Liver (tissue), 9 donors: Measurements from ENCODE around the gene SMYD1. TPM values are rescaled to one million over a fixed set of nuclear protein-coding genes. Genes with fewer than 3 reads are reported as not detected.
"Not testable (repeated sequence)": the region's sequence is repeated elsewhere in the genome, so short reads cannot be mapped to it uniquely, and the experiment has no call there.

Experiments
- DNase-seq: peaks from one replicate; pipeline ENCODE4 v3.0.0-alpha.2; 2017; ENCODE audit warnings: low spot score
- H3K27ac ChIP-seq, 2 donors: one replicate each; pipeline ENCODE4 v1.7.0; 2013; ENCODE audit warnings: inconsistent platforms in 2 of 2, low read length in 2 of 2, control low read depth in 1 of 2, low read depth in 1 of 2, mild to moderate bottlenecking in 1 of 2
- H3K27me3 ChIP-seq, 4 donors: one replicate each; pipeline versions ENCODE4 v1.6.1 to v1.7.0; 2013; ENCODE audit warnings: low read length in 3 of 4, inconsistent platforms in 1 of 4, mild to moderate bottlenecking in 1 of 4, moderate library complexity in 1 of 4; ENCODE audit not compliant: control insufficient read depth in 4 of 4, insufficient read depth in 4 of 4
- H3K36me3 ChIP-seq, 4 donors: one replicate each; pipeline versions ENCODE4 v1.6.1 to v1.7.0; 2013; ENCODE audit warnings: low read length in 3 of 4, mild to moderate bottlenecking in 3 of 4, low read depth in 1 of 4, moderate library complexity in 1 of 4; ENCODE audit not compliant: control insufficient read depth in 4 of 4, insufficient read depth in 3 of 4
- H3K4me1 ChIP-seq, 4 donors: one replicate each; pipeline versions ENCODE4 v1.6.1 to v1.7.0; 2013; ENCODE audit warnings: low read length in 3 of 4, mild to moderate bottlenecking in 3 of 4, moderate library complexity in 1 of 4; ENCODE audit not compliant: control insufficient read depth in 4 of 4, insufficient read depth in 4 of 4
- H3K4me3 ChIP-seq, 3 donors: one replicate each; pipeline versions ENCODE4 v1.6.1 to v1.7.0; 2013; ENCODE audit warnings: low read length in 3 of 3, control low read depth in 1 of 3, low read depth in 1 of 3, mild to moderate bottlenecking in 1 of 3
- H3K9ac ChIP-seq, 2 donors: one replicate each; pipeline ENCODE4 v1.7.0; 2013; ENCODE audit warnings: low read length in 2 of 2, mild to moderate bottlenecking in 2 of 2, moderate library complexity in 2 of 2, control low read depth in 1 of 2, low read depth in 1 of 2
- H3K9me3 ChIP-seq, 4 donors: one replicate each; pipeline versions ENCODE4 v1.6.1 to v1.7.0; 2013; ENCODE audit warnings: low read length in 3 of 4; ENCODE audit not compliant: control insufficient read depth in 4 of 4
- ATF3 ChIP-seq: IDR thresholded peaks from 2 replicates; pipeline ENCODE4 v1.6.1; 2016; ENCODE audit warnings: antibody characterized with exemption
- CTCF ChIP-seq: fragments of 150-350 bp; IDR thresholded peaks from 2 replicates; pipeline ENCODE4 v1.5.1; 2017; ENCODE audit warnings: improper control_type of control experiment, low read depth, low read length; ENCODE audit not compliant: missing input control
- EGR1 ChIP-seq, 2 donors: IDR thresholded peaks; 2 replicates each; pipeline ENCODE4 v1.6.1; 2016 to 2018; ENCODE audit warnings: antibody characterized with exemption in 2 of 2, low read depth in 2 of 2
- FOXA1 ChIP-seq: IDR thresholded peaks from 2 replicates; pipeline ENCODE4 v1.6.1; 2016; ENCODE audit warnings: antibody characterized with exemption
- FOXA2 ChIP-seq: IDR thresholded peaks from 2 replicates; pipeline ENCODE4 v1.6.1; 2016; ENCODE audit warnings: antibody characterized with exemption
- GABPA ChIP-seq, 2 donors: IDR thresholded peaks in 1 of 2; conservative IDR thresholded peaks in 1 of 2; 2 replicates each; pipeline ENCODE4 v1.6.1; 2016; ENCODE audit warnings: antibody characterized with exemption in 2 of 2, mild to moderate bottlenecking in 1 of 2, moderate library complexity in 1 of 2
- JUND ChIP-seq, 2 donors: IDR thresholded peaks; 2 replicates each; pipeline ENCODE4 v1.6.1; 2016; ENCODE audit warnings: antibody characterized with exemption in 2 of 2
- MAX ChIP-seq: IDR thresholded peaks from 2 replicates; pipeline ENCODE4 v1.6.1; 2016; ENCODE audit warnings: antibody characterized with exemption
- NR2F2 ChIP-seq: IDR thresholded peaks from 2 replicates; pipeline ENCODE4 v1.6.1; 2016; ENCODE audit warnings: antibody characterized with exemption
- RAD21 ChIP-seq, 2 donors: IDR thresholded peaks; 2 replicates each; pipeline ENCODE4 v1.6.1; 2016; ENCODE audit warnings: antibody characterized with exemption in 2 of 2, mild to moderate bottlenecking in 2 of 2
- RXRA ChIP-seq, 2 donors: IDR thresholded peaks; 2 replicates each; pipeline ENCODE4 v1.6.1; 2017 to 2018; ENCODE audit warnings: antibody characterized with exemption in 2 of 2, mild to moderate bottlenecking in 1 of 2
- SP1 ChIP-seq: IDR thresholded peaks from 2 replicates; pipeline ENCODE4 v1.6.1; 2018; ENCODE audit warnings: antibody characterized with exemption, mild to moderate bottlenecking
- YY1 ChIP-seq: IDR thresholded peaks from 2 replicates; pipeline ENCODE4 v1.6.1; 2016; ENCODE audit warnings: antibody characterized with exemption, mild to moderate bottlenecking
- ZBTB33 ChIP-seq: IDR thresholded peaks from 2 replicates; pipeline ENCODE4 v1.6.1; 2016; ENCODE audit warnings: antibody characterized with exemption
- WGBS: extraction: QIAGEN DNeasy Blood & Tissue Kit; methylation state at CpG from one replicate; pipeline ENCODE4 v1.1.7; 2013; 5-methylcytosine and 5-hydroxymethylcytosine counted together
- polyA plus RNA-seq, 2 donors: library from polyadenylated mRNA; stranded (reverse) in 1 of 2; unstranded in 1 of 2; fragments of 200-250 nt in 1 of 2; fragments of >200 nt in 1 of 2; fragmentation: Nextera tagmentation in 1 of 2; extraction: Ambion mirVana in 1 of 2; gene quantifications; one replicate each; pipeline versions ENCODE4 v1.2.1 to v1.2.3, GENCODE V29; 2013 to 2015
- total RNA-seq, 2 donors: library from RNA; depleted of rRNA; stranded (reverse); fragments of >200 nt; gene quantifications; one replicate each; pipeline ENCODE4 v1.2.3, GENCODE V29; 2014
- donor health status: healthy.
- donor health status: healthy.
- donor health status: healthy.
- donor health status: healthy.
- donor health status: healthy.

The SMYD1 gene
- total and polyA plus RNA-seq, 4 donors, result not detected

GRCh38 chr2:88038263-88039105 lies 29.1 kb upstream of the SMYD1 start:
- Histone ChIP-seq H3K4me1 (no peaks in the 10 kb centered on the region), H3K4me3 (no peak overlapping the region), H3K27me3 (no peaks in the 10 kb centered on the region), H3K9me3 (no peaks in the 10 kb centered on the region), H3K27ac (no peak overlapping the region), H3K36me3 (peaks cover 2 to 6% (median 4%) of the 10 kb centered on the region in 4 donors), H3K9ac (no peak overlapping the region)
- TF ChIP-seq FOXA2, result no peak
- no peak for TF ChIP-seq EGR1 (IDR thresholded peaks at IDR 0.05; ENCODE audit: low read depth in 2 of 2)
- no peak for TF ChIP-seq SP1
- no peak for TF ChIP-seq NR2F2
- DNase-seq, result no peak
- 95% methylated on average over 4 of the region's 4 CpGs for WGBS

- 98% methylated on average over 5 of the region's 5 CpGs for WGBS
- H3K36me3 ChIP-seq, result no peaks in the 10 kb centered on the region
Observed at GRCh38 chr2:88042476-88042875, 25.1 kb upstream of the SMYD1 start.

GRCh38 chr2:88045561-88045960 lies 22.1 kb upstream of the SMYD1 start:
- not testable (repeated sequence) for H3K9ac ChIP-seq, H3K4me1 ChIP-seq, H3K9me3 ChIP-seq, H3K36me3 ChIP-seq, H3K27me3 ChIP-seq, DNase-seq, H3K27ac ChIP-seq, H3K4me3 ChIP-seq
- 66% methylated on average over 6 of the region's 6 CpGs for WGBS

More at GRCh38 chr2:88042476-88042875, 25.1 kb upstream of the SMYD1 start:
- Histone ChIP-seq H3K4me1 (peaks cover 0 to 9% (median 1%) of the 10 kb centered on the region in 4 donors), H3K9me3 (no peaks in the 10 kb centered on the region), H3K9ac (no peak overlapping the region), H3K27me3 (no peaks in the 10 kb centered on the region), H3K27ac (no peak overlapping the region), H3K4me3 (no peak overlapping the region)
- DNase-seq, result no peak
- no peak for TF ChIP-seq JUND (IDR thresholded peaks at IDR 0.05)

GRCh38 chr2:88048541-88048940 lies 19.1 kb upstream of the SMYD1 start:
- Histone ChIP-seq H3K4me1 (peaks cover 0 to 17% (median 7%) of the 10 kb centered on the region in 4 donors), H3K27ac (no peak overlapping the region), H3K36me3 (peaks cover 0 to 2% (median under 1%) of the 10 kb centered on the region in 4 donors), H3K9me3 (no peaks in the 10 kb centered on the region), H3K27me3 (no peaks in the 10 kb centered on the region), H3K4me3 (no peak overlapping the region), H3K9ac (no peak overlapping the region)
- WGBS, result 97% methylated on average over 3 of the region's 3 CpGs
- no peak for TF ChIP-seq MAX
- no peak for DNase-seq

- 96% methylated on average over 1 of the region's 1 CpG for WGBS
- no peaks in the 10 kb centered on the region for H3K9me3 ChIP-seq
- TF ChIP-seq FOXA2 (no peak), RAD21 (IDR thresholded peaks at IDR 0.05) (no peak), FOXA1 (no peak), SP1 (no peak), GABPA (IDR thresholded peaks at IDR 0.05 in 1 of 2, conservative IDR thresholded peaks at IDR 0.05 in 1 of 2) (no peak), ATF3 (no peak), YY1 (no peak), JUND (IDR thresholded peaks at IDR 0.05) (no peak), CTCF (no peak), EGR1 (IDR thresholded peaks at IDR 0.05; ENCODE audit: low read depth in 2 of 2) (no peak), ZBTB33 (no peak), NR2F2 (no peak), RXRA (IDR thresholded peaks at IDR 0.05) (no peak)
Observed at GRCh38 chr2:88049622-88050021, 18.0 kb upstream of the SMYD1 start.

More at GRCh38 chr2:88049622-88050021, 18.0 kb upstream of the SMYD1 start:
- Histone ChIP-seq H3K36me3 (peaks cover 0 to 2% (median under 1%) of the 10 kb centered on the region in 4 donors), H3K9ac (no peak overlapping the region), H3K4me1 (peaks cover 0 to 28% (median 16%) of the 10 kb centered on the region in 4 donors), H3K27me3 (no peaks in the 10 kb centered on the region), H3K4me3 (no peak overlapping the region), H3K27ac (no peak overlapping the region)
- no peak for DNase-seq
